CD4-positive, alpha-beta memory T cell (primary cell): ENCODE data around the gene TFCP2L1. TPM values are rescaled to one million over a fixed set of nuclear protein-coding genes. Genes with fewer than 3 reads are reported as not detected.

Experiments used
- CTCF ChIA-PET: fragments of 350-600 bp; sonication (Branson Sonifier 250); formaldehyde crosslinking; loops from one replicate; lab custom pipeline; 2021; ENCODE audit warnings: inconsistent platforms; ENCODE audit not compliant: partially characterized antibody; lab: Charles Lee
- POLR2A ChIA-PET: fragments of 350-600 bp; sonication (Branson Sonifier 250); formaldehyde crosslinking; loops from one replicate; lab custom pipeline; 2021; ENCODE audit not compliant: partially characterized antibody; lab: Charles Lee
- DNase-seq, 5 donors: peaks; one replicate each; pipeline versions ENCODE4 v3.0.0 to v3.0.0-alpha.2; 2020 to 2022; ENCODE audit warnings: mixed read lengths in 1 of 5
- H3K27ac ChIP-seq: one replicate; pipeline ENCODE4 v1.7.0; 2013; ENCODE audit warnings: low read depth, low read length
- H3K27me3 ChIP-seq: 2 replicates; pipeline ENCODE4 v1.7.0; 2013; ENCODE audit warnings: mild to moderate bottlenecking, low read length, moderate library complexity; ENCODE audit not compliant: insufficient read depth
- H3K36me3 ChIP-seq: 2 replicates; pipeline ENCODE4 v1.7.0; 2013; ENCODE audit warnings: mild to moderate bottlenecking, low read length, moderate library complexity; ENCODE audit not compliant: insufficient read depth
- H3K4me1 ChIP-seq: 2 replicates; pipeline ENCODE4 v1.7.0; 2013; ENCODE audit warnings: mild to moderate bottlenecking, low read length, moderate library complexity; ENCODE audit not compliant: insufficient read depth
- H3K4me3 ChIP-seq, 2 donors: one replicate each; pipeline ENCODE4 v1.7.0; 2013; ENCODE audit warnings: low read length in 2 of 2, mild to moderate bottlenecking in 1 of 2
- H3K9me3 ChIP-seq, 2 donors: one replicate each; pipeline ENCODE4 v1.7.0; 2013; ENCODE audit warnings: low read length in 2 of 2, control low read depth in 1 of 2; ENCODE audit not compliant: control insufficient read depth in 1 of 2
- H3K27ac Mint-ChIP-seq, 7 donors: one replicate each; pipeline ENCODE4 v1.8.0; 2020 to 2021; ENCODE audit warnings: mixed read lengths in 7 of 7, mild to moderate bottlenecking in 6 of 7, inconsistent platforms in 3 of 7, moderate library complexity in 3 of 7
- H3K27me3 Mint-ChIP-seq, 2 donors: one replicate each; pipeline ENCODE4 v1.8.0; 2020 to 2021; ENCODE audit warnings: mixed read lengths in 2 of 2
- H3K36me3 Mint-ChIP-seq, 2 donors: one replicate each; pipeline ENCODE4 v1.8.0; 2020 to 2021; ENCODE audit warnings: mixed read lengths in 2 of 2, inconsistent platforms in 1 of 2, mild to moderate bottlenecking in 1 of 2
- H3K4me1 Mint-ChIP-seq, 4 donors: one replicate each; pipeline ENCODE4 v1.8.0; 2020 to 2021; ENCODE audit warnings: mixed read lengths in 4 of 4, mild to moderate bottlenecking in 1 of 4
- H3K4me3 Mint-ChIP-seq, 8 donors: one replicate each; pipeline ENCODE4 v1.8.0; 2020 to 2021; ENCODE audit warnings: mixed read lengths in 8 of 8, mild to moderate bottlenecking in 7 of 8, moderate library complexity in 6 of 8, inconsistent platforms in 3 of 8
- H3K9me3 Mint-ChIP-seq, 8 donors: one replicate each; pipeline ENCODE4 v1.8.0; 2020 to 2021; ENCODE audit warnings: mixed read lengths in 8 of 8, mild to moderate bottlenecking in 5 of 8, inconsistent platforms in 3 of 8, moderate library complexity in 1 of 8
- intact Hi-C: fragments of 100-400 bp; cut with micrococcal nuclease; formaldehyde crosslinking; loops from one replicate; pipeline ENCODE4 v1.15.1; 2023
- polyA plus RNA-seq, 2 donors: library from polyadenylated mRNA; unstranded; fragments of 300-500 nt; fragmentation: Illumina TruSeq; gene quantifications; one replicate each; pipeline ENCODE4 v1.2.3, GENCODE V29; 2021
- total RNA-seq, 2 experiments: library from RNA; stranded (reverse); gene quantifications; one replicate each; pipeline ENCODE4 v1.2.3, GENCODE V29; 2021

The TFCP2L1 gene
- total and polyA plus RNA-seq, 4 experiments from 2014 or later: 0.06 TPM; not detected in 3

- no peak overlapping the region for H3K4me3 ChIP-seq
- no peaks in the 10 kb centered on the region for H3K36me3 ChIP-seq
- no peak overlapping the region for H3K27ac ChIP-seq
- Mint-ChIP-seq H3K4me1 (no peaks in the 10 kb centered on the region), H3K27me3 (peaks cover 1 to 6% of the 10 kb centered on the region in 2 donors), H3K36me3 (no peaks in the 10 kb centered on the region), H3K4me3 (no peak overlapping the region), H3K9me3 (no peaks in the 10 kb centered on the region), H3K27ac (no peak overlapping the region)
- intact Hi-C loops: no loop called here
- ChIA-PET CTCF (no interaction called here), POLR2A (no interaction called here)
- H3K27me3 ChIP-seq: no peaks in the 10 kb centered on the region
- DNase-seq: no peak
- no peaks in the 10 kb centered on the region for H3K9me3 ChIP-seq
- H3K4me1 ChIP-seq: no peaks in the 10 kb centered on the region
Measured at GRCh38 chr2:121213386-121213785, 71.6 kb downstream of the TFCP2L1 start.

- intact Hi-C loops: no loop called here
- Histone ChIP-seq H3K27me3 (no peaks in the 10 kb centered on the region), H3K4me1 (no peaks in the 10 kb centered on the region), H3K9me3 (no peaks in the 10 kb centered on the region), H3K4me3 (no peak overlapping the region), H3K27ac (no peak overlapping the region), H3K36me3 (no peaks in the 10 kb centered on the region)
- H3K27ac Mint-ChIP-seq: no peak overlapping the region
- H3K4me3 Mint-ChIP-seq: no peak overlapping the region
- no peak for DNase-seq
- H3K36me3 Mint-ChIP-seq: no peaks in the 10 kb centered on the region
- no peaks in the 10 kb centered on the region for H3K4me1 Mint-ChIP-seq
- H3K27me3 Mint-ChIP-seq: peaks cover 1 to 6% of the 10 kb centered on the region in 2 donors
- ChIA-PET POLR2A (no interaction called here), CTCF (no interaction called here)
- H3K9me3 Mint-ChIP-seq: no peaks in the 10 kb centered on the region
Measured at GRCh38 chr2:121212661-121213325, 72.2 kb downstream of the TFCP2L1 start.

- Mint-ChIP-seq H3K4me1 (no peaks in the 10 kb centered on the region), H3K27me3 (peaks cover 1 to 6% of the 10 kb centered on the region in 2 donors), H3K9me3 (no peaks in the 10 kb centered on the region), H3K4me3 (no peak overlapping the region), H3K27ac (no peak overlapping the region), H3K36me3 (no peaks in the 10 kb centered on the region)
- Histone ChIP-seq H3K36me3 (no peaks in the 10 kb centered on the region), H3K27me3 (no peaks in the 10 kb centered on the region), H3K9me3 (no peaks in the 10 kb centered on the region), H3K27ac (no peak overlapping the region), H3K4me3 (no peak overlapping the region), H3K4me1 (no peaks in the 10 kb centered on the region)
- ChIA-PET POLR2A (no interaction called here), CTCF (no interaction called here)
- DNase-seq: no peak
- intact Hi-C loops: no loop called here
Measured at GRCh38 chr2:121211689-121212151, 73.3 kb downstream of the TFCP2L1 start.

DNA sequence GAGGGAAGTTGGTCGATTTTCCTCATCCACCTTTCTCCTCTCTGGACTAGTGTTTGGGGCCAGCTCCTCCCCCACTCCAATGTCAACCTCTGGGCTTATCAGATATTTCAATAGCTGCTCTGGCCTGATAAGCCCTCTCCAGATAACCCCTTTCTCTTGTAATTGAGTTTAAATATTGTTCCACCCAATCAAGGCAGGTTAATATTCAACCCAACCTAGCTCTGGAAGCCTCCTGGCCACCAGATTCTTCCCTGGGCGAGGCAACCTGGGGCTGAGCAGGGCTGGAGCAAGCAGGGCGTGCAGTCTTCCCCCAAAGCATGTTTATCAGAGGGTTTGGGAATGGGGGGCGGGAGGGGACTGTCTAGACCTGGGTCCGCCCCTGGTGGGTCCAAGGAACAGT is 73.8 kb downstream of the TFCP2L1 start:
- H3K9me3 Mint-ChIP-seq: no peaks in the 10 kb centered on the region
- Histone ChIP-seq H3K4me1 (no peaks in the 10 kb centered on the region), H3K9me3 (no peaks in the 10 kb centered on the region), H3K27me3 (no peaks in the 10 kb centered on the region), H3K4me3 (no peak overlapping the region), H3K36me3 (no peaks in the 10 kb centered on the region), H3K27ac (no peak overlapping the region)
- ChIA-PET CTCF (no interaction called here), POLR2A (no interaction called here)
- peaks cover 1 to 6% of the 10 kb centered on the region in 2 donors for H3K27me3 Mint-ChIP-seq
- H3K27ac Mint-ChIP-seq: no peak overlapping the region
- H3K4me1 Mint-ChIP-seq: no peaks in the 10 kb centered on the region
- H3K4me3 Mint-ChIP-seq: no peak overlapping the region
- intact Hi-C loops: no loop called here
- no peaks in the 10 kb centered on the region for H3K36me3 Mint-ChIP-seq
- DNase-seq: no peak

DNA sequence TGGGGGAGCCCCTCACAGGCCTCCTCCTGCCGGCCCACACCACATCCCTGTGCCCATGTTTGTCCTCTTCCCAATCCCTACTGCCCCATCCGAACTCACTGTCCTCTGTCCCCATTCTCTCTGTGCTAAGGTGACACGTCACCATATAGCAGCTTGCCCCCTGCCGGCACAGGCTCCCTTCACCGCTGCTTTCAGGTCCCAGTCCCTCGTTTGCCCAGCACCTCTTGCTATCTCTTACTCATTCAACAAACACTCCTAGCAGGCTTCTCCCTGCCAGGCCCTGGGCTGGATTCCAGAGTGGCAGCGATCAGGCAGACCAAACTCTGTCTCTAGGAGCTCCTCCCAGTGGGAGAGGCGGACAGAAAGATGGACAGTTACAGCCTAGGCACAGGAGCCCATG is 74.3 kb downstream of the TFCP2L1 start:
- no peak for DNase-seq
- ChIA-PET CTCF (no interaction called here), POLR2A (no interaction called here)
- intact Hi-C loops: no loop called here
- no peak overlapping the region for H3K4me3 Mint-ChIP-seq
- H3K27ac Mint-ChIP-seq: no peak overlapping the region
- no peaks in the 10 kb centered on the region for H3K36me3 ChIP-seq
- no peaks in the 10 kb centered on the region for H3K4me1 Mint-ChIP-seq
- H3K27me3 Mint-ChIP-seq: peaks cover under 1 to 6% of the 10 kb centered on the region in 2 donors
- H3K27ac ChIP-seq: no peak overlapping the region
- no peaks in the 10 kb centered on the region for H3K36me3 Mint-ChIP-seq
- H3K9me3 ChIP-seq: no peaks in the 10 kb centered on the region
- no peaks in the 10 kb centered on the region for H3K9me3 Mint-ChIP-seq
- no peak overlapping the region for H3K4me3 ChIP-seq
- no peaks in the 10 kb centered on the region for H3K4me1 ChIP-seq
- H3K27me3 ChIP-seq: no peaks in the 10 kb centered on the region

GRCh38 chr2:121209014-121209610 is 75.9 kb downstream of the TFCP2L1 start:
- H3K4me1 ChIP-seq: no peaks in the 10 kb centered on the region
- CTCF ChIA-PET: interaction anchor here (0.9 kb wide), 1 partner anchor 132 kb away, joined by 3 read pairs; no protein-coding TSS in a partner anchor
- no peaks in the 10 kb centered on the region for H3K27me3 ChIP-seq
- POLR2A ChIA-PET: no interaction called here
- H3K36me3 Mint-ChIP-seq: no peaks in the 10 kb centered on the region
- peaks cover 0 to 3% of the 10 kb centered on the region in 2 donors for H3K27me3 Mint-ChIP-seq
- H3K9me3 ChIP-seq: no peaks in the 10 kb centered on the region
- H3K9me3 Mint-ChIP-seq: no peaks in the 10 kb centered on the region
- H3K4me3 ChIP-seq: no peak overlapping the region
- no peak overlapping the region for H3K27ac Mint-ChIP-seq
- intact Hi-C loops: no loop called here
- H3K4me3 Mint-ChIP-seq: no peak overlapping the region
- DNase-seq: no peak
- H3K27ac ChIP-seq: no peak overlapping the region
- H3K36me3 ChIP-seq: no peaks in the 10 kb centered on the region
- no peaks in the 10 kb centered on the region for H3K4me1 Mint-ChIP-seq

- Histone ChIP-seq H3K4me1 (no peaks in the 10 kb centered on the region), H3K36me3 (no peaks in the 10 kb centered on the region), H3K9me3 (no peaks in the 10 kb centered on the region), H3K27me3 (no peaks in the 10 kb centered on the region), H3K4me3 (no peak overlapping the region), H3K27ac (no peak overlapping the region)
- POLR2A ChIA-PET: no interaction called here
- intact Hi-C loops: no loop called here
- Mint-ChIP-seq H3K4me3 (no peak overlapping the region), H3K27me3 (no peaks in the 10 kb centered on the region), H3K27ac (no peak overlapping the region), H3K9me3 (no peaks in the 10 kb centered on the region), H3K4me1 (no peaks in the 10 kb centered on the region), H3K36me3 (no peaks in the 10 kb centered on the region)
- no peak for DNase-seq
- CTCF ChIA-PET: no interaction called here
Measured at GRCh38 chr2:121207494-121207893, 77.5 kb downstream of the TFCP2L1 start.
